ENCODE measurements around the gene BRF1.

Gene BRF1

GRCh38 chr14:105207460-105207901 lies 93.3 kb downstream of the BRF1 start:
- no peak for DNase-seq

DNA sequence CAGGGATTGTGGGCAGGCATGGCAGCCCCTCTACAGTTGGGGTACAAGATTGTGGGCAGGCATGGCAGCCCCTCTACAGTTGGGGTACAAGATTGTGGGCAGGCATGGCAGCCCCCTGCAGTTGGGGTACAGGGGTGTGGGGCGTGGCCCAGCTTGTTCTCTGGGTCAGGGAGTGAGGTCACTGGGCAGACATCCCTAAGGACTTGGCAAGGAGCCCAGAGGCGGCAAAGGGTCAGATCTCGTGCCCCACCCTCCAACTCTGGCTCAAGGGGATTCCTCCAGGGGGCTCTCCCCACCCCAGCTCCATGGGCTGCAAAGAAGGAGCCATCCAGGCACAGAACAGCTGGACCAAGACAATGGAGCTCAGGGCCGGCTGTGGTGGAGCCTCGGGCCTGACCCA lies 93.9 kb downstream of the BRF1 start:
- no peak for DNase-seq

DNA sequence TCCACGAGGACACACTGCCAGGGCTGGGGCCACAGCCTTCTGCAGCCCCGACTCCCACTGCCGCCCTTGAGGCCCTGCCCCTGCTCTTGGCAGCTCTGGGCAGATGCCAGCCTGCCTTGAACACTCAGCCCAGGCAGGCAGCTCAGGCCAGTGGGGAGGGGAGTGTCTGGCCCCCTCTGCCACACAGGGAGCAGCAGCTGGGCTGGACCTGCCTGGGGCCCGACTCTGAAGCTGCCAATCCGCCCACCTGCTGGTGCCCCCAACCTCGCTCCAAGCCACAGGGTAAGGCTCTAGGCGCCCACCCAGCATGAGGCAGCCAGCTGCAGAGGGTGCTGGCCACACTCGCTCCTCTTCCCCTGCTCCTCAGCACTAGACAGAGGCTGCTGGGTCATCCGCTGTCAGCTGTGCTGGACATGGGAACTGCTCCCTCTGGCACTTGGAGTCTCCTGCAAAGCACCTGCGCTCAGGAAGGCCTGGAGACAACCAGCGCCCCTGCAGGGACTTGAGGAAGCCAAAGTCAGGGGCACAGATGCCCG lies 95.1 kb downstream of the BRF1 start:
- DNase-seq: no peak

DNA sequence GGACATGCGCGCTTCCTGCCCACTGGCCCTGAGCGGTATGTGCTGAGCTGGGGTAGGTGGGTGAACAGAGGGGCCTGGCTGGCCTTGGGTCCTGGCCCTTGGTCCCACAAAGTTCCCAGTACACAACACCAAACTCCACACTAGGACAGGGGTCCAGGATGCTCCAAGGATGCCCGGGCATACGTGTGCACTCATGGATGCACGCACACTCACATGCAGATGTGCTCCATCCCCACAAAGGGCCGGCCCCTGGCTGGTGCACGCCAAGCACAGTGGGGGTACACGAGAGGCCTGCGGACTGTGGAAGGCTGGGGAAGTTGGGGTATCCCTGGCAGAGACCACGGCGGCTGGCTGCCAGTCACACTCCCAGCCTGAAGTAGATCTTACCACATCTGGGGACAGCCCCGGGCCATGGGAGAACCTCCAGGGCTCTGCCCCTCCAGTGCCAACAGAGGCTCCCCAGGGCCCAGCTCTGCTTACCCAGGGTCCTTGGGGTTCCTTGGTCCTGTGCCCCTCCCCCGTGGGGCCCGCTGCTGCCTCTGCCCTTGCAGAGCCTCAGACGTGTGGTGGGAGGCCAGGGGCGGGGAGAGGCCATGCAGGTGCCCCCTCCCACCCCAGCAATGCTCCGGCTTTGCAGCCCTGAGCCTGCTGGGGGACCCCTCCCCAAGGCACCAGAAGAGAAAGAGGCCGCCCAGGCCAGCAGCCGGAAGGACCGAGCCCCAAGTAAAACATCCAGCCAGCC lies 95.7 kb downstream of the BRF1 start:
- no peak for DNase-seq

DNA sequence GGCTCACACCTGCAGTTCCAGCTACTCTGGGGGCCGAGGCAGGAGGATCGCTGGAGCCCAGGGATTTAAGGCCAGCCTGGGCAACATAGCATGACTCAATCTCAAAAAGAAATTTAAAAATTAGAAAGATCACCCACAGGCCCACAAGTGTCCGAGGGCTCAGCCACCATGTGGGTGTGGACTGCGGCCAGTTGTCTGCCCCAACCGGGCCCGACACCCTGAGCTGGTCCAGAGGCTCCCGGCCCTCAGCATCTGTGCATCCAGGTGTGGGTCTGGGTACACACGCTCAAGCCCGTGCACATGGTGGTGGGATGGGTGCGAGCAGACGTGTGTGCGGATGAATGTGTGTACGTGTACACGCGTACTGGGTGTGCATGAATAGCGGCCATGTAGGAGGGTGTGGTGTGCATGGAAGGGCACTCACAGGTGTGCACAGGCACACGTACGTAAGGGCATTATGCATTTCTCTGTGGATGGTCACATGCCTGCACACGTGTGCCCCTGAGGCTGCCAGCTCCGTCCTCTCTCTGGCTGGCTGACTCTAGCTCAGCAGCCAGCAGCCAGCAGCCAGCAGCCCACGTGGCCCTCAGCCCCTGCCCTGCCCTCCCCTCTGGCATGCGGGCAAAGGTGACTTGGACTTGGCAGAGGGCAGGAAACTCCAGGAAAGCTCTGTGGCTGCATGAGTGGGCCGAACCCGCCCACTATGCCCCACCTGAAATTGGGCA lies 96.4 kb downstream of the BRF1 start:
- DNase-seq: no peak

- no peak for DNase-seq
These were observed 97.1 kb downstream of the BRF1 start for GRCh38 chr14:105203701-105204100.

DNA sequence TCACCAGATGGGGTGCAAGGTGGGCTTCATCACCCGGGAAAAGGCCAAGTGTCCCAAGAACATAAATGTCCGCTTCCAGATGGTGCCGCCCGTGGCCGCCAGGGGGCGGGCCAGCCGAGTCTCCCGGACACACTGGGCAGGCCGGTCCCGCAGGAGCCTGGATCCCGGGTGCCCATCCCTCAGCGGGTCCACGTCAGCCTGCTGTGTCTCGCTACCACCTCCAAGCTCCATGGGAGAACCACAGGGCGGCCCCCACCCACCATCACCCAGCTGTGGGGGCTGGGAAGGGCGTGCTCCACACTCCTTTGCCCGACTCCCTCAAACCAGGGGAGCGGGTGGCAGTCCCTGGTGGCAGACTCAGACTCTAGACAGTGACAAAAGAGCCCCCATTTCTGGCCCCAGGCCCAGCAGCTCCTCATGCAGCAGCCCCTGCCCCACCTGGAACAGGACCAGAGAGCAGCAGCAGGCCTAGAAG lies 97.7 kb downstream of the BRF1 start:
- peak; percentile 53 for DNase-seq

DNA sequence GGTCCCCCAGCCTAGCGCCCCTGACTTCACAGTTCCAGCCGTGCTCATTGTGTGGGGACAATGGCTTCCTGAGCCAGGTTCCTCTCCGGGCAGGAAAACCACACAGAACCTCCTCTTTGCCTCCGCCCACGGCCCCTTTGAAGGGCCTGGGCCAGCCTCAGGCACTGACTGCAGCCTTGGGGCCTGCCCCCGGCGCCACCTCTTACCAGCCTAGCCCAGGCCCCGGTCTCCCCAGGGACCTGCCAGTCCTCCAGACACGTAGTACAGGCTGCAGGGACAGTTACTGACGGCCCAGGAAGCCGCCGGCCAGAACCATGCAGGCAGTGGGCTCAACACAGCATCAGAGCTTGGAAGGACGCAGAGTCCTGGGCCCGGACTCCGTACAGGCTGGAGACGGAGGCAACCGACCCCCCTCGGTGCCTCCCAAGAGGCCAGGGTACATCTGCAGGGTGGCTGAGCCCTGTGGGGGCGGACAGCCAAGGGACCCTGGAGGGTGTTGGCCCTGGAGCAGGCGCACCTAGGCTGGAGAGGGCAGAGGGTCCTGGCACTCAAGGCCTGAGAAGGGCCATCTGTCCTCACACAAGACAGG lies 98.8 kb downstream of the BRF1 start:
- DNase-seq: no peak

GRCh38 chr14:105201156-105201924 lies 99.5 kb downstream of the BRF1 start:
- DNase-seq: no peak

GRCh38 chr14:105200641-105201040 lies 100.2 kb downstream of the BRF1 start:
- no peak for DNase-seq

DNA sequence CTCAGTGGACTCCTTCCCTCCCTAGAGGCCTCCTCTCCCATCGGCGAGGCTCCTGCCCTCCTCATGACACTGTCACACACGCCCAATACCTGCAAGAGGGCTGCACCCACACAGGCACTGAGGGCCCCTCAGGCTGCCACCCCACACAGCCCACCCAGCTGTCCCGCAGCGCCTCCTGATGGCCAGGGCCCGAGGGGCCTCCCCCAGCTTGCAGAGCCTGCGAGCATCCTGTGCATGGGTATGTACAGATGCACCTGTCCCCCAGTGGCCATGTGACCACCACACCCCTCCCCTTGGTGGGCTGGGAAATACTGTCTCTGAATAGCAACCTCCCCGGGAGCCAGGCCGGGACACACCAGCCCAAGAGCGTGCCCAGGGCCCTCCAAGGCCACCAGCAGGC lies 100.7 kb downstream of the BRF1 start:
- DNase-seq: no peak

- no peak for DNase-seq
These were observed 101.7 kb downstream of the BRF1 start for GRCh38 chr14:105199093-105199492.

DNA sequence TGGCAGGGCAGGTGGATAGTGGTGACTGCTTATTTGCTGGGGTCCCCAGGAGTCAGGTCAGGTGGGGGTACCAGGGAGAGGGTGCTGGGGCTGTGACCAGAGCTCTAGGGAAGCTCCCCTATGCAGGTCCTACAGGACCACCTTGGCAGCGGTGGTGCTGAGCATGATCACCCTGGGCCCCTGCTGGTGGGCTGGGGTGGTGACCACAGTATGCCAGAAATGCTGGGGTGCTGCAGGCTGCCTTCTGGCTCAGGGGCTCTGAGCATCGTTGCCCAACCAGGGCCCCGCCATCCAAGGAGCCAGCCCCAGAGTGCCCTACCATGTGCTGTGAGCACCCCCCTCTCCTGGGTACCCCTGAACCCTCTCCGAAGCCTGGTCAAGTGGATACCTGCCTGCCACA lies 102.2 kb downstream of the BRF1 start:
- DNase-seq: no peak

DNA sequence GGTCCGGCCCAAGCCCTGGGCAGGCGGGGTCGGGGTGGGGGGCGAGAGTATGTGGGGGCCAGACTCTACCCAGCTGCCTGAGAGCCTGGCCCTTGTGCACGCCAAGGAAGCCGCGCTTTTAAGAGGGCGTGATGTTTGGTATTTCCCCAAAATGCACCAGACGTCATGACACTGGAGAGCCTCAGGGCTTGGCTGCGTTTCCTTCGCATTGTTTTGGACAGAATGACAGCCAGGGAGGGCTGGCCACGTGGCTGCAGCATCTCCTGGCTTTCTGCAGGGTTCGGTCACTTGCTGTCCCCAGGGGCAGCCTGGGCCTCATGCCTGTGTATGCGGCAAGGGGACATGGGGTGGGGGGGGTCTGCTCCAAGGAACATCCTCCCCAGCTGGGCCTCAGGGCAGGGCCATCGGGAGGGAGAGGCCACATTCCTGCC lies 103.6 kb downstream of the BRF1 start:
- DNase-seq: no peak

- DNase-seq: no peak
These were observed 104.4 kb downstream of the BRF1 start for GRCh38 chr14:105196265-105196960.

GRCh38 chr14:105195522-105196264 lies 105.1 kb downstream of the BRF1 start:
- DNase-seq: no peak

DNA sequence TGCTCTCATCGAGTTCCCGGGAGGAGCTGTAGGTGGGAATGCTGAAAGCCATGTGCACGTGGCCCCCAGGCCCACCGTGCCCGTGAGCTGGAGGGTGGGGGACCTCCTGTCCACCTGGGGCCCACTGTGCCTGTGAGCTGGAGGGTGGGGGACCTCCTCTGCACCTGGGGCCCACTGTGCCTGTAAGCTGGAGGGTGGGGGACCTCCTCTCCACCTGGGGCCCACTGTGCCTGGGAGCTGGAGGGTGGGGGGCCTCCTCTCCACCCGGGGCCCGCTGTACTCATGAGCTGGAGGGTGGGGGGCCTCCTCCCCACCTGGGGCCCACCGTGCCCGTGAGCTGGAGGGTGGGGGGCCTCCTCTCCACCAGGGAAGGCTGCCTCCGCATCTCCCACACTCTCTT lies 105.8 kb downstream of the BRF1 start:
- no peak for DNase-seq

GRCh38 chr14:105193916-105194782 lies 106.7 kb downstream of the BRF1 start:
- DNase-seq: no peak

DNA sequence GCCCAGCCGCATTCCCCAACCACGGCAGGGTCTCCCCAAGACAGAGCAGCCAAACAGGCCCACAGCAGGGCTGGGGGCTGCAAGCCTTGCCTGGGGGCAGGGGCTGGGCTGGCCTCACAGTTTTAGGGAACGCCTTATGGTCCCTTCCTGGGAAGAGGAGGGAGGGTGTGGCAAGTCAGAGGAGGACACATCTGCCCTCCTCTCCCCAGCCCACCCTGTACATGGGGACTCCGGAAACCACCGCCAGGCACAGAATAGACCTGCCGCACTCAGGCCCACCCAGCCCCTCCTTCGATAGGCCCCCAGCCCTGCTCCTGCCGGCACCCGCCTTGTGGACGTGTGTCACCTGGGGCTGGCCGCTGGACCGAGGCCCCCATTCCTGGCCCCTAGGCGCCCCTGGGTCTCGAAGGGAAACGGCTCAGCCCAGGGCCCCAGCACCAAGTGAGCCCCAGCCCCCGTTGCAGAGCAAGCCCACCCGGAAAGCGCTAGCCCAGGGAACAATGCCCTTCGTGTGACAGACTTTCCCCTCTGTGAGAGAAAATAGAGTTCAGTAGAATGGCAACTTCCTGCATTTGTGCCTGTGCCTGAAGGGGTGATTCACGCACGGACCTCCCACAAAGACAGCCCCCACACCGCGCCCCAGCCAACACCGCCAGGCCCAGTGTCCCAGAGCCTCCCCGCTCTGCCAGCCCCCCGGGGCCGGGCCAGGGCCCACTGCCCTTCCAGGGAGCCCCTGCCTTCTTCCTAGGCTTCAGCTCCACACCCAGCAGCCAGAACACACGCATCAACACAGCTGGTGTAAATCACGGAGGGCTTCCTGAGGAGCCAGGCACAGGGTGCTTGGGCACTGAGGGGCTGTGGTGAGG lies 107.7 kb downstream of the BRF1 start:
- DNase-seq: no peak

Data from T1000 (cell line).